Activated CD8-positive, alpha-beta memory T cell treated with anti-CD3 and anti-CD28 coated beads, Interleukin-2, amount 50 U/mL, for 48 hours (primary cell): ENCODE measurements around the gene VAMP2.
"Not testable (repeated sequence)": the region's sequence is repeated elsewhere in the genome, so short reads cannot be mapped to it uniquely, and the experiment has no call there.

Experiments
- DNase-seq: peaks from one replicate; pipeline ENCODE4 v3.0.0-alpha.2; 2020

VAMP2 gene

GRCh38 chr17:8175795-8176196 lies 13.0 kb upstream of the VAMP2 start:
- DNase-seq: no peak

GRCh38 chr17:8173871-8174322 lies 11.1 kb upstream of the VAMP2 start:
- DNase-seq: no peak

GRCh38 chr17:8173056-8173870 lies 10.5 kb upstream of the VAMP2 start:
- peak; percentile 79 for DNase-seq

- not testable (repeated sequence) for DNase-seq
Measured at GRCh38 chr17:8170186-8170585, 7.4 kb upstream of the VAMP2 start.

GRCh38 chr17:8167526-8167925 lies 4.8 kb upstream of the VAMP2 start:
- no peak for DNase-seq

- DNase-seq: no peak
Measured at GRCh38 chr17:8166731-8167130, 4.0 kb upstream of the VAMP2 start.

GRCh38 chr17:8164815-8165131 lies 2.0 kb upstream of the VAMP2 start:
- no peak for DNase-seq

- peak; percentile 84 for DNase-seq
Measured at GRCh38 chr17:8163978-8164814, 1.4 kb upstream of the VAMP2 start.

GRCh38 chr17:8162997-8163977 lies 539 bp upstream of the VAMP2 start:
- peak; percentile 74 for DNase-seq

GRCh38 chr17:8161289-8162232 lies 1.2 kb downstream of the VAMP2 start:
- DNase-seq: no peak

GRCh38 chr17:8160741-8161221 lies 2.0 kb downstream of the VAMP2 start:
- no peak for DNase-seq

GRCh38 chr17:8160224-8160577 lies 2.5 kb downstream of the VAMP2 start:
- DNase-seq: no peak

GRCh38 chr17:8159459-8160223 lies 3.1 kb downstream of the VAMP2 start:
- DNase-seq: no peak

- DNase-seq: no peak
Measured at GRCh38 chr17:8159032-8159400, 3.7 kb downstream of the VAMP2 start.

GRCh38 chr17:8158267-8159031 lies 4.3 kb downstream of the VAMP2 start:
- peak; percentile 96 for DNase-seq

- DNase-seq: peak; percentile 99
Measured at GRCh38 chr17:8156246-8156992, 6.3 kb downstream of the VAMP2 start.

- peak; percentile 67 for DNase-seq
Measured at GRCh38 chr17:8155996-8156245, 6.8 kb downstream of the VAMP2 start.

- no peak for DNase-seq
Measured at GRCh38 chr17:8155231-8155995, 7.3 kb downstream of the VAMP2 start.

GRCh38 chr17:8154608-8155155 lies 8.1 kb downstream of the VAMP2 start:
- DNase-seq: no peak
